Naive thymus-derived CD4-positive, alpha-beta T cell (primary cell): ENCODE results near the gene TNFRSF1A. TPM values are rescaled to one million over a fixed set of nuclear protein-coding genes. Genes with fewer than 3 reads are reported as not detected.
A peak's percentile ranks its signal among the peaks of the same experiment; 100 is the strongest.

Source experiments
- ATAC-seq: fragments of 150-1000 bp; cut with Tn5 transposase; 2 replicates; pipeline ENCODE4 v1.10.0; 2021; ENCODE audit warnings: mild to moderate bottlenecking, moderate library complexity
- CTCF ChIA-PET: fragments of 350-600 bp; sonication (Branson Sonifier 250); formaldehyde crosslinking; loops from one replicate; lab custom pipeline; 2021; ENCODE audit warnings: antibody characterized with exemption; lab: Charles Lee
- POLR2A ChIA-PET: fragments of 350-600 bp; sonication (Branson Sonifier 250); formaldehyde crosslinking; loops from one replicate; lab custom pipeline; 2021; ENCODE audit warnings: antibody characterized with exemption, inconsistent platforms; lab: Charles Lee
- DNase-seq, 9 donors: peaks; one replicate each; pipeline versions ENCODE4 v3.0.0 to v3.0.0-alpha.2; 2020 to 2022; ENCODE audit warnings: mixed read lengths in 1 of 9
- H3K27ac ChIP-seq: one replicate; pipeline ENCODE4 v1.7.0; 2013; ENCODE audit warnings: mild to moderate bottlenecking, low read depth, low read length, moderate library complexity
- H3K27me3 ChIP-seq, 2 donors: one replicate each; pipeline ENCODE4 v1.7.0; 2013; ENCODE audit warnings: low read length in 2 of 2, mild to moderate bottlenecking in 2 of 2, moderate library complexity in 2 of 2; ENCODE audit not compliant: control insufficient read depth in 2 of 2, insufficient read depth in 2 of 2
- H3K36me3 ChIP-seq, 3 experiments: 1 replicate in 2 of 3; 2 replicates in 1 of 3; pipeline ENCODE4 v1.7.0; 2013; ENCODE audit warnings: low read length in 3 of 3, mild to moderate bottlenecking in 3 of 3, moderate library complexity in 1 of 3; ENCODE audit not compliant: insufficient read depth in 3 of 3, control insufficient read depth in 2 of 3
- H3K4me1 ChIP-seq, 2 donors: one replicate each; pipeline ENCODE4 v1.7.0; 2013; ENCODE audit warnings: low read length in 2 of 2, mild to moderate bottlenecking in 2 of 2, moderate library complexity in 1 of 2; ENCODE audit not compliant: control insufficient read depth in 2 of 2, insufficient read depth in 2 of 2
- H3K4me3 ChIP-seq: 2 replicates; pipeline ENCODE4 v1.7.0; 2013; ENCODE audit warnings: mild to moderate bottlenecking, low read length
- H3K9me3 ChIP-seq, 3 experiments: 1 replicate in 2 of 3; 2 replicates in 1 of 3; pipeline ENCODE4 v1.7.0; 2013; ENCODE audit warnings: low read length in 3 of 3; ENCODE audit not compliant: control insufficient read depth in 2 of 3
- H3K27ac Mint-ChIP-seq, 9 donors: one replicate each; pipeline ENCODE4 v1.8.0; 2020 to 2022; ENCODE audit warnings: mixed read lengths in 9 of 9, mild to moderate bottlenecking in 8 of 9, moderate library complexity in 5 of 9, inconsistent platforms in 2 of 9
- H3K27me3 Mint-ChIP-seq, 5 donors: one replicate each; pipeline ENCODE4 v1.8.0; 2021 to 2022; ENCODE audit warnings: mixed read lengths in 5 of 5, mild to moderate bottlenecking in 1 of 5
- H3K36me3 Mint-ChIP-seq, 5 donors: one replicate each; pipeline ENCODE4 v1.8.0; 2020 to 2022; ENCODE audit warnings: mixed read lengths in 5 of 5, mild to moderate bottlenecking in 3 of 5, inconsistent platforms in 1 of 5
- H3K4me1 Mint-ChIP-seq, 7 donors: one replicate each; pipeline ENCODE4 v1.8.0; 2020 to 2022; ENCODE audit warnings: mixed read lengths in 7 of 7, mild to moderate bottlenecking in 3 of 7, inconsistent platforms in 1 of 7
- H3K4me3 Mint-ChIP-seq, 10 donors: one replicate each; pipeline ENCODE4 v1.8.0; 2020 to 2022; ENCODE audit warnings: mild to moderate bottlenecking in 10 of 10, mixed read lengths in 10 of 10, moderate library complexity in 6 of 10, inconsistent platforms in 2 of 10
- H3K9me3 Mint-ChIP-seq, 11 donors: one replicate each; pipeline ENCODE4 v1.8.0; 2020 to 2022; ENCODE audit warnings: mixed read lengths in 11 of 11, mild to moderate bottlenecking in 4 of 11, inconsistent platforms in 1 of 11, moderate library complexity in 1 of 11
- intact Hi-C, 2 donors: fragments of 100-400 bp; cut with micrococcal nuclease; formaldehyde crosslinking; loops; one replicate each; pipeline ENCODE4 v1.15.1; 2023
- polyA plus RNA-seq, 2 donors: library from polyadenylated mRNA; unstranded; fragments of 300-500 nt; fragmentation: Illumina TruSeq; gene quantifications; one replicate each; pipeline ENCODE4 v1.2.3, GENCODE V29; 2021
- total RNA-seq, 6 experiments: library from RNA in 5 of 6; stranded (reverse) in 5 of 6; gene quantifications; 1 replicate in 5 of 6; 2 replicates in 1 of 6; pipeline ENCODE4 v1.2.3 and lab custom pipeline; 2021 to 2026

The TNFRSF1A gene
- total and polyA plus RNA-seq, 7 experiments from 2014 or later: 24.1 to 99.4 (median 57.4) TPM

DNA sequence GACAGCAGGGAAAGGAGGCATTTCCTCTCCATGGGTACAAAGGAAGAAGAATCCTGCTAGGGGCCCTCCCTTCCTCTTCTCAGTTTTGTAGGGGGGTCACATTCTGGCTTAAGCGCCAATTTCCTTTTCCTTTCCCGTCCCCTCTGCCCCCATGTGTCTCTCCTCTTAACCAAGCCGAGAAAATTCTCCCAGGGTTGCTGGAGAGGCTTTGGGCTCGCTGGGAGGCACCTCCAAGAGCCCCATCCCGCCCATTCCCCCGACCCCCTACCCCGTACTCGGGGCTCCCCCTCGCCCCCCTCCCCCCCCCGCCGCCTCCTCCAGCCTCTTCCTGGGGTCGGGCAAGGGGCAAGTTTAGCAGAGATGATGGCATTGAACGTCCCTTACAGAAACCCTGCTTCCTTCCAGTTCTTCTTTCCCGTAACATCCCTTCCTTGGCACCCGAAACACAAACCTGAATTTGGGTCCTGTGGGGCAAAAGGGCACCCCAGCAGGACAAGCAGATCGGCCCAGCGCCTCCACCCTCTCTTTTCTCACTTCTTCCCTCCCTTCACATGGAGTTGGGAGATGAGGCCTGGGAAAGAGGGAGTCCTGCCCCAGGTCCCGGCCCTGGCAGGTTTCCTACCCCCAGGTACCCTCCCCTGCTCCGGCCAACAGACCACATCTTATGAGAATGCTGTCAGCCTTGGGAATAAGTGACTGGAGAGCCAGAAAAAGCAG lies 17.7 kb downstream of the TNFRSF1A start:
- Histone ChIP-seq H3K9me3 (no peaks in the 10 kb centered on the region), H3K4me3 (no peak overlapping the region), H3K27ac (peak overlapping the region; percentile 49), H3K36me3 (peaks cover 0 to 17% (median 10%) of the 10 kb centered on the region in 3 experiments), H3K27me3 (no peaks in the 10 kb centered on the region), H3K4me1 (peaks cover 21 to 33% of the 10 kb centered on the region in 2 donors)
- Mint-ChIP-seq H3K9me3 (no peaks in the 10 kb centered on the region), H3K4me3 (peak overlapping the region; percentile 73 to 90 (median 82)), H3K36me3 (peaks cover 0 to 6% (median 3%) of the 10 kb centered on the region in 5 donors), H3K27ac (peak overlapping the region; percentile 68 to 95 (median 89)), H3K4me1 (peaks cover 33 to 69% (median 46%) of the 10 kb centered on the region in 7 donors), H3K27me3 (peaks cover 0 to 5% (median 0%) of the 10 kb centered on the region in 5 donors)
- CTCF ChIA-PET: interaction anchor here (0.6 to 2.0 kb wide), 7 partner anchors 8 to 100 kb away, joined by 3 to 31 read pairs (median 5); no protein-coding TSS in a partner anchor
- no peak for ATAC-seq
- POLR2A ChIA-PET: interaction anchor here (0.7 to 3.0 kb wide), 9 partner anchors 8 to 372 kb away, joined by 3 to 26 read pairs (median 4); partner anchors contain the start of genes SCNN1A and VAMP1
- no peak for DNase-seq
- intact Hi-C loops: loop anchor here (1.0 to 5.0 kb wide), 7 partner anchors 11 to 233 kb away; partner anchors contain the start of gene IFFO1 (in 1 of the 2)

DNA sequence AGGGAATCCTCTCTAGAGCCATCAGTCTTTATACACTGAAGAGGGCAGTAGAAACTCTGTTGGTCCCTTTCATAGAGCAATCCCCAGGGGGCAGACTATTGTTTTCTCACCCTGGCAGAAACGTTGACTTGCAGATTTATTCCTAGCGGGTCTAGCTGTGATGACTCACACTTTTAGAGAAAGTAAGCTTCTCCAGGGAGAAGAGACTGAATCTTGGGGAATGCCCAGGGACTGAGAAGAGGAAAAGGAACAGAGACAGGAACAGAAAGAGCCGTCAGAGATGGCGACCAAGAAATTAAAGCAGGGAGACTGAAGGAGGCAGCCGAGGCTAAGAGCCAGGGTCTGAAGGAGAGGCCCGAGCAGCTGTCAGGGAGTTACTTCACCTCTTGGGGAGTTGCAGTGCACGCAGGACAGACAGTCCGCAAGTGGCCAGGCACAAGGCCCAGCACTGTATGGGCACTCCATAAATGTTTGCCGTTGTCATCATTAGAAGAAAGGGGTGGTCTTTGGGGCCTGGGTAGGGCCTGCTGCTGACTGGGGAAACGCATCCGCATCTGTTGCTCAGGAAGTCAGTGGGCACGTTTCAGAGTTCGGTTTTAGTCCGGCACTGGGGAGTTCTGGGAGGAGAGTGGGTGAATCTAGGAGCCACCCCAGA lies 18.4 kb downstream of the TNFRSF1A start:
- H3K4me1 Mint-ChIP-seq: peaks cover 37 to 74% (median 53%) of the 10 kb centered on the region in 7 donors
- intact Hi-C loops: loop anchor here (1.0 to 5.0 kb wide), 7 partner anchors 12 to 234 kb away; partner anchors contain the start of gene IFFO1 (in 1 of the 2)

DNA sequence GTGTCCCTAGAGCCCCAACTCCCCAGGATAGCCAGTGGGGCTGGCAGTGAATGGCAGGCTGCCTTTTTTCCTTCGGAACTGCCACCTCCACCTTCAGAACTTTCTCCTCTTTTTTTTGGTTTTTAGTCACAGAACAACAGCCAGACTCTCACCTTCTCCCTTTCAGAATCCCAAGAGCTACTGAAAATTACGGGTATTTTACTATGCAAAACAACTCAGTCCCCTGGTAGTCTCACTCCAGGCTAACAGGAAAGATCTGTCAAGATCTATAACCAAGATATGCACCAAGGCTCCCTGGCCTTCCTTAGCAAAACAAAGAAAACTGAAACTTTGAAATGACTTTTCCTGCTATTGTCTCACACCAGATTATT lies 18.9 kb downstream of the TNFRSF1A start:
- H3K27me3 ChIP-seq: no peaks in the 10 kb centered on the region

More for the DNA sequence above, 18.4 kb downstream of the TNFRSF1A start:
- Histone ChIP-seq H3K27me3 (no peaks in the 10 kb centered on the region), H3K4me1 (peaks cover 27 to 38% of the 10 kb centered on the region in 2 donors), H3K27ac (peak overlapping the region; percentile 35), H3K36me3 (peaks cover 0 to 10% (median 7%) of the 10 kb centered on the region in 3 experiments), H3K9me3 (no peaks in the 10 kb centered on the region), H3K4me3 (peak overlapping the region; percentile 45)
- DNase-seq: peak in 5 of 9 donors; percentile 49 to 59 (median 52)
- Mint-ChIP-seq H3K4me3 (peak overlapping the region; percentile 63 to 90 (median 82)), H3K27me3 (peaks cover 0 to 6% (median 0%) of the 10 kb centered on the region in 5 donors), H3K27ac (peak overlapping the region; percentile 68 to 95 (median 89)), H3K36me3 (peaks cover 0 to 4% (median 0%) of the 10 kb centered on the region in 5 donors), H3K9me3 (no peaks in the 10 kb centered on the region)
- ChIA-PET POLR2A (interaction anchor here (0.5 to 3.0 kb wide), 14 partner anchors 9 to 372 kb away, joined by 3 to 11 read pairs (median 4); partner anchors contain the start of genes SCNN1A and VAMP1), CTCF (interaction anchor here (0.6 to 2.0 kb wide), 16 partner anchors 9 to 343 kb away, joined by 3 to 31 read pairs (median 5); no protein-coding TSS in a partner anchor)
- peak; percentile 90 for ATAC-seq

DNA sequence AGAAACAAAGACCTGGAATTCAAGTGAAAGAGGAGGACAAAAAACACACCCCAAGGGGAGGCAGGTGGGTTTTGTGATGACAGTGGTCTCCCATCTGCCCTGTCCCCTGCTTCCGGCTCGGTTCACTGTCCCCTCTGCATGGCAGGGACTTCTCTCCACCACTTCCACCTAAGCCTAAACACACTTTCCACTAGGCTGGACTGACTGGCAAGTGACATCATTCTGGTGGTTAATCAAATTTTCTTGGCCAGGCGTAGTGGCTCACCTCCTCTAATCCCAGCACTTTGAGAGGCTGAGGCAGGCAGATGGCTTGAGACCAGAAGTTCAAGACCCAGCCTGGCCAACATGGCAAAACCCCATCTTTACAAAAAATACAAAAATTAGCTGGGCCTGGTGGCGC lies 19.5 kb downstream of the TNFRSF1A start:
- Mint-ChIP-seq H3K36me3 (peaks cover 0 to 4% (median 0%) of the 10 kb centered on the region in 5 donors), H3K9me3 (no peaks in the 10 kb centered on the region), H3K4me3 (peak overlapping the region in 4 of 10 donors; percentile 7 to 81 (median 12)), H3K27me3 (peaks cover 0 to 6% (median 0%) of the 10 kb centered on the region in 5 donors), H3K27ac (peak overlapping the region in 7 of 9 donors; percentile 58 to 91 (median 85)), H3K4me1 (peaks cover 47 to 85% (median 63%) of the 10 kb centered on the region in 7 donors)
- H3K27me3 ChIP-seq: no peaks in the 10 kb centered on the region
- POLR2A ChIA-PET: interaction anchor here (0.7 to 3.0 kb wide), 8 partner anchors 10 to 225 kb away, joined by 3 to 11 read pairs (median 6); no protein-coding TSS in a partner anchor
- no peak overlapping the region for H3K27ac ChIP-seq
- peaks cover 31 to 49% of the 10 kb centered on the region in 2 donors for H3K4me1 ChIP-seq
- no peak overlapping the region for H3K4me3 ChIP-seq
- DNase-seq (no peak), ATAC-seq (no peak)
- intact Hi-C loops: loop anchor here in 1 of 2 donors (5.0 kb wide), 1 partner anchor 235 kb away; the partner anchor contains the start of gene IFFO1
- no peaks in the 10 kb centered on the region for H3K9me3 ChIP-seq
- no peaks in the 10 kb centered on the region for H3K36me3 ChIP-seq
- CTCF ChIA-PET: interaction anchor here (0.6 to 2.0 kb wide), 11 partner anchors 9 to 217 kb away, joined by 3 to 31 read pairs (median 5); no protein-coding TSS in a partner anchor

More for the DNA sequence above, 18.9 kb downstream of the TNFRSF1A start:
- Mint-ChIP-seq H3K36me3 (peaks cover 0 to 4% (median 0%) of the 10 kb centered on the region in 5 donors), H3K4me3 (peak overlapping the region in 9 of 10 donors; percentile 14 to 90 (median 84)), H3K27ac (peak overlapping the region; percentile 68 to 95 (median 89)), H3K9me3 (no peaks in the 10 kb centered on the region), H3K27me3 (peaks cover 0 to 6% (median 0%) of the 10 kb centered on the region in 5 donors), H3K4me1 (peaks cover 42 to 79% (median 58%) of the 10 kb centered on the region in 7 donors)
- H3K4me3 ChIP-seq: peak overlapping the region; percentile 45
- ChIA-PET POLR2A (interaction anchor here (0.5 to 3.0 kb wide), 15 partner anchors 9 to 224 kb away, joined by 3 to 11 read pairs (median 4); partner anchors contain the start of genes SCNN1A and VAMP1), CTCF (interaction anchor here (0.6 to 2.0 kb wide), 15 partner anchors 9 to 342 kb away, joined by 3 to 31 read pairs (median 5); no protein-coding TSS in a partner anchor)
- H3K4me1 ChIP-seq: peaks cover 30 to 43% of the 10 kb centered on the region in 2 donors
- no peaks in the 10 kb centered on the region for H3K9me3 ChIP-seq
- DNase-seq (no peak), ATAC-seq (peak; percentile 5)
- peak overlapping the region; percentile 35 for H3K27ac ChIP-seq
- intact Hi-C loops: loop anchor here (1.0 to 5.0 kb wide), 7 partner anchors 12 to 234 kb away; partner anchors contain the start of gene IFFO1 (in 1 of the 2)
- H3K36me3 ChIP-seq: peaks cover 0 to 5% (median 3%) of the 10 kb centered on the region in 3 experiments

DNA sequence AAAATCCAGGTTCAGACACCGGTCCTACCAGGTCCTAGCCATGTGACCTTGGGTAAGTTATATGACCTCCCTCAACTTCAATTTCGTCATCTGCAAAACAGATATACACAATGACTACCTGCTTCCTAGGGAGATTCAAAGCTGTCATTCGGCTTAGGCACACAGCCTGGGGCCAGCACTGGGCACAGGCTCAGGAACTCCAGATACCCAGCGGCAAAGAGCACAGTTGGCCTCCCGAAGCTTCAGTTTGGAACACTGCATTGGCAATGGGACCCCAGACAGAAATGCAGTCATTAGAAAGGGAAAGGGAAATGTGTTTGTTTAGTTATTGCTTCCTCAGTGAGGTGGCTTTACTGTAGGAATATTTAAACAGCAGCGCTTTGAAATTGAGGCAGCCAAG lies 20.0 kb downstream of the TNFRSF1A start:
- Histone ChIP-seq H3K9me3 (no peaks in the 10 kb centered on the region), H3K36me3 (no peaks in the 10 kb centered on the region), H3K4me1 (peaks cover 31 to 49% of the 10 kb centered on the region in 2 donors), H3K27me3 (no peaks in the 10 kb centered on the region), H3K27ac (no peak overlapping the region), H3K4me3 (no peak overlapping the region)
- H3K4me3 Mint-ChIP-seq: peak overlapping the region in 6 of 10 donors; percentile 7 to 81 (median 15)
- CTCF ChIA-PET: interaction anchor here (0.8 to 2.0 kb wide), 5 partner anchors 11 to 218 kb away, joined by 3 to 31 read pairs (median 4); no protein-coding TSS in a partner anchor
- no peaks in the 10 kb centered on the region for H3K9me3 Mint-ChIP-seq
- H3K27ac Mint-ChIP-seq: peak overlapping the region in 8 of 9 donors; percentile 41 to 91 (median 77)
- intact Hi-C loops: loop anchor here in 1 of 2 donors (5.0 kb wide), 1 partner anchor 235 kb away; the partner anchor contains the start of gene IFFO1
- POLR2A ChIA-PET: interaction anchor here (0.9 to 3.0 kb wide), 4 partner anchors 10 to 129 kb away, joined by 3 to 11 read pairs (median 8); no protein-coding TSS in a partner anchor
- DNase-seq: no peak
- peaks cover 47 to 83% (median 63%) of the 10 kb centered on the region in 7 donors for H3K4me1 Mint-ChIP-seq
- H3K27me3 Mint-ChIP-seq: peaks cover 0 to 6% (median 0%) of the 10 kb centered on the region in 5 donors
- ATAC-seq: no peak
- H3K36me3 Mint-ChIP-seq: peaks cover 0 to 4% (median 0%) of the 10 kb centered on the region in 5 donors
